ENCODE data around the gene PTGS1. TPM values are rescaled to one million over a fixed set of nuclear protein-coding genes. Genes with fewer than 3 reads are reported as not detected.
A peak's percentile ranks its signal among the peaks of the same experiment; 100 is the strongest.

Gene PTGS1
- total RNA-seq, 1 donor = 10.4 TPM

- no peak for TF ChIP-seq CTCF (IDR thresholded peaks at IDR 0.05; ENCODE audit: insufficient read depth, low read depth, low read length)
- no peak for DNase-seq (ENCODE audit: low read depth)
- H3K4me3 ChIP-seq (ENCODE audit: low read depth, low read length) = no peak overlapping the region
Observed at GRCh38 chr9:122372856-122373845, 2.3 kb downstream of the PTGS1 start.

- DNase-seq (ENCODE audit: low read depth) = peak; percentile 75
Observed at GRCh38 chr9:122374885-122375420, 4.1 kb downstream of the PTGS1 start.

GRCh38 chr9:122376796-122377195 is 6.0 kb downstream of the PTGS1 start:
- no peak for DNase-seq (ENCODE audit: low read depth)
- no peak for TF ChIP-seq CTCF (IDR thresholded peaks at IDR 0.05; ENCODE audit: insufficient read depth, low read depth, low read length)

More at GRCh38 chr9:122374885-122375420, 4.1 kb downstream of the PTGS1 start:
- no peak overlapping the region for H3K4me3 ChIP-seq (ENCODE audit: low read depth, low read length)
- no peak for TF ChIP-seq CTCF (IDR thresholded peaks at IDR 0.05; ENCODE audit: insufficient read depth, low read depth, low read length)

GRCh38 chr9:122377241-122378164 is 6.7 kb downstream of the PTGS1 start:
- H3K4me3 ChIP-seq (ENCODE audit: low read depth, low read length) = no peak overlapping the region
- peak; percentile 24 for DNase-seq (ENCODE audit: low read depth)
- TF ChIP-seq CTCF (IDR thresholded peaks at IDR 0.05; ENCODE audit: insufficient read depth, low read depth, low read length) = no peak

More at GRCh38 chr9:122376796-122377195, 6.0 kb downstream of the PTGS1 start:
- no peak overlapping the region for H3K4me3 ChIP-seq (ENCODE audit: low read depth, low read length)

- DNase-seq (ENCODE audit: low read depth) = no peak
- no peak for TF ChIP-seq CTCF (IDR thresholded peaks at IDR 0.05; ENCODE audit: insufficient read depth, low read depth, low read length)
- H3K4me3 ChIP-seq (ENCODE audit: low read depth, low read length) = no peak overlapping the region
Observed at GRCh38 chr9:122378236-122378635, 7.4 kb downstream of the PTGS1 start.

GRCh38 chr9:122379340-122379739 is 8.5 kb downstream of the PTGS1 start:
- TF ChIP-seq CTCF (IDR thresholded peaks at IDR 0.05; ENCODE audit: insufficient read depth, low read depth, low read length) = peak; percentile 33
- DNase-seq (ENCODE audit: low read depth) = no peak
- no peak overlapping the region for H3K4me3 ChIP-seq (ENCODE audit: low read depth, low read length)
